Measurements from ENCODE around the gene HKDC1.

The HKDC1 gene

GRCh38 chr10:69180525-69181204 lies 39.5 kb upstream of the HKDC1 start:
- no peak for DNase-seq (ENCODE audit: low spot score)
- TF ChIP-seq CTCF (IDR thresholded peaks at IDR 0.05; ENCODE audit: extremely low read depth, insufficient read depth, missing control alignments): no peak
- in situ Hi-C loops (cut with MboI; ENCODE audit: low pct_unique_long_range_greater_than_20kb, low sequenced_read_pairs, unreplicated experiment): no loop called here

GRCh38 chr10:69181433-69181832 lies 38.7 kb upstream of the HKDC1 start:
- TF ChIP-seq CTCF (IDR thresholded peaks at IDR 0.05; ENCODE audit: extremely low read depth, insufficient read depth, missing control alignments): no peak
- DNase-seq (ENCODE audit: low spot score): no peak
- in situ Hi-C loops (cut with MboI; ENCODE audit: low pct_unique_long_range_greater_than_20kb, low sequenced_read_pairs, unreplicated experiment): no loop called here

GRCh38 chr10:69182005-69182404 lies 38.1 kb upstream of the HKDC1 start:
- in situ Hi-C loops (cut with MboI; ENCODE audit: low pct_unique_long_range_greater_than_20kb, low sequenced_read_pairs, unreplicated experiment): no loop called here
- no peak for DNase-seq (ENCODE audit: low spot score)
- TF ChIP-seq CTCF (IDR thresholded peaks at IDR 0.05; ENCODE audit: extremely low read depth, insufficient read depth, missing control alignments): no peak

GRCh38 chr10:69186524-69186923 lies 33.6 kb upstream of the HKDC1 start:
- no peak for DNase-seq (ENCODE audit: low spot score)
- TF ChIP-seq CTCF (IDR thresholded peaks at IDR 0.05; ENCODE audit: extremely low read depth, insufficient read depth, missing control alignments): no peak
- in situ Hi-C loops (cut with MboI; ENCODE audit: low pct_unique_long_range_greater_than_20kb, low sequenced_read_pairs, unreplicated experiment): no loop called here

- TF ChIP-seq CTCF (IDR thresholded peaks at IDR 0.05; ENCODE audit: extremely low read depth, insufficient read depth, missing control alignments): no peak
- in situ Hi-C loops (cut with MboI; ENCODE audit: low pct_unique_long_range_greater_than_20kb, low sequenced_read_pairs, unreplicated experiment): loop anchor here (25.0 kb wide), 1 partner anchor 189 kb away; no protein-coding TSS in a partner anchor
- DNase-seq (ENCODE audit: low spot score): no peak
Measured at GRCh38 chr10:69201045-69201444, 19.1 kb upstream of the HKDC1 start.

- DNase-seq (ENCODE audit: low spot score): peak; percentile 44
- in situ Hi-C loops (cut with MboI; ENCODE audit: low pct_unique_long_range_greater_than_20kb, low sequenced_read_pairs, unreplicated experiment): loop anchor here (25.0 kb wide), 1 partner anchor 190 kb away; no protein-coding TSS in a partner anchor
- TF ChIP-seq CTCF (IDR thresholded peaks at IDR 0.05; ENCODE audit: extremely low read depth, insufficient read depth, missing control alignments): no peak
Measured at GRCh38 chr10:69202332-69202731, 17.8 kb upstream of the HKDC1 start.

Data from GM13977 (cell line).